Retinal pigment epithelial cell (primary cell): Measurements from ENCODE around the gene ANP32E.
"Not testable (repeated sequence)": the region's sequence is repeated elsewhere in the genome, so short reads cannot be mapped to it uniquely, and the experiment has no call there.

ENCODE experiments used
- DNase-seq: peaks from one replicate; pipeline ENCODE4 v3.0.0-alpha.2; 2010; ENCODE audit warnings: low read depth
- H3K4me3 ChIP-seq: 2 replicates; pipeline ENCODE4 v1.5.1; 2011; ENCODE audit warnings: mild to moderate bottlenecking, low read length, control low read depth, moderate library complexity
- TF ChIP-seq, protein P1 (sequence below): conservative IDR thresholded peaks from 2 replicates; pipeline ENCODE4 v1.5.1; 2011; ENCODE audit warnings: low read depth, low read length, control low read depth, inconsistent platforms

ANP32E gene

DNA sequence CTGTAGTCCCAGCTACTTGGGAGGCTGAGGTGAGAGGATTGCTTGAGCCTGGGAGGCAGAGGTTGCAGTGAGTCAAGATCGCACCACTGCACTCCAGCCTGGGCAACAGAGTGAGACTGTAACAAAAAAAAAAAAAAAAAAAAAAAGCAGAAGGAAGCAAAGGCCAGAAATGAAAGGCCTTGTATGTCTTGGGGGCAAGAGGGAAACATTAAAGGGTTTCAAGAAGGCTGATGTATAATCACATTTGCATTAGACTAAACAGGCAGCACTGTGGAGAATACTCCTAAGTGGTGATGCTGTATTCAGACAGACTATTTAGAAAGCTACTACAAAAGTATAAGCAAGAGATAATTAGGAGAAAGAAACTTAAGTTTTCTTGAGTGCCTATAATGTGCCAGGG is 10.4 kb downstream of the ANP32E start:
- TF ChIP-seq, protein P1, sequence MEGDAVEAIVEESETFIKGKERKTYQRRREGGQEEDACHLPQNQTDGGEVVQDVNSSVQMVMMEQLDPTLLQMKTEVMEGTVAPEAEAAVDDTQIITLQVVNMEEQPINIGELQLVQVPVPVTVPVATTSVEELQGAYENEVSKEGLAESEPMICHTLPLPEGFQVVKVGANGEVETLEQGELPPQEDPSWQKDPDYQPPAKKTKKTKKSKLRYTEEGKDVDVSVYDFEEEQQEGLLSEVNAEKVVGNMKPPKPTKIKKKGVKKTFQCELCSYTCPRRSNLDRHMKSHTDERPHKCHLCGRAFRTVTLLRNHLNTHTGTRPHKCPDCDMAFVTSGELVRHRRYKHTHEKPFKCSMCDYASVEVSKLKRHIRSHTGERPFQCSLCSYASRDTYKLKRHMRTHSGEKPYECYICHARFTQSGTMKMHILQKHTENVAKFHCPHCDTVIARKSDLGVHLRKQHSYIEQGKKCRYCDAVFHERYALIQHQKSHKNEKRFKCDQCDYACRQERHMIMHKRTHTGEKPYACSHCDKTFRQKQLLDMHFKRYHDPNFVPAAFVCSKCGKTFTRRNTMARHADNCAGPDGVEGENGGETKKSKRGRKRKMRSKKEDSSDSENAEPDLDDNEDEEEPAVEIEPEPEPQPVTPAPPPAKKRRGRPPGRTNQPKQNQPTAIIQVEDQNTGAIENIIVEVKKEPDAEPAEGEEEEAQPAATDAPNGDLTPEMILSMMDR: no peak

DNA sequence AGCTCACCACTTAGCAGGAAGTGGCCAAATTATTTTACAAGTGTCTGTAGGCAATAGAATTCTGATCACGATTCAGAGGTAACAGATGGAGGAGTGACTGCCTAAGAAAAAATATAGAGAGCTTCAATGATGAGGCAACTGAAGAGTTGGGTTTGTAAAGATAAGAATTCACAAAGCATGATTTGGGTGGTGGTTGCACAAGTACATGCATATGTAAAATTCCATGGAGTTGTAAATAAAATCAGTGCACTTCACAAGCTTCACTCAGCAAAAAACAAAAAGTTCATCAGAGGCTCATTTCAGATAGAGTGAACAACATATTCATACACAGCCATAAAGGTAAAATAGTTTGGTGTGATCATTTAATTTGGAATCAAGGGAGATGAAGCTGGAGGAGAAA is 10.9 kb downstream of the ANP32E start:
- TF ChIP-seq, protein P1: no peak
- no peak for DNase-seq
- no peak overlapping the region for H3K4me3 ChIP-seq

More for the DNA sequence above, 10.4 kb downstream of the ANP32E start:
- DNase-seq: no peak
- no peak overlapping the region for H3K4me3 ChIP-seq

DNA sequence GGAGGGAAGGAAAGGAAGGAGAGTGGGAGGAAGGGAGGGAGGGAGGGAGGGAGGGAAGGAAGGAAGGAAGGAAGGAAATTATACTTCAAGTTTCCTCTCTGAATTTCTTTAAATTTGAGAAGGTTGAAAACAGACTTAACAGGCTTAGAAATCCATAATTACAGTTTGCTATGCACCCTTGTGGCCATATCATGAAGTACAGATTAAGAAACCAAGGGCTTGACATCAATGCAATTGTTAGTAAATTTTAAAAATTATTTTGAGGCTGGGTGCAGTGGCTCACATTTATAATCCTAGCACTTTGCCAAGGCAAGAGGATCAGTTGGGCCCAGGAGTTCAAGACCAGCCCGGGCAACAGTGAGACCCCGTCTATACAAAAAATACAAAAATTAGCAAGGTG is 14.4 kb downstream of the ANP32E start:
- no peak for DNase-seq
- TF ChIP-seq, protein P1: peak; percentile 55
- H3K4me3 ChIP-seq: no peak overlapping the region

DNA sequence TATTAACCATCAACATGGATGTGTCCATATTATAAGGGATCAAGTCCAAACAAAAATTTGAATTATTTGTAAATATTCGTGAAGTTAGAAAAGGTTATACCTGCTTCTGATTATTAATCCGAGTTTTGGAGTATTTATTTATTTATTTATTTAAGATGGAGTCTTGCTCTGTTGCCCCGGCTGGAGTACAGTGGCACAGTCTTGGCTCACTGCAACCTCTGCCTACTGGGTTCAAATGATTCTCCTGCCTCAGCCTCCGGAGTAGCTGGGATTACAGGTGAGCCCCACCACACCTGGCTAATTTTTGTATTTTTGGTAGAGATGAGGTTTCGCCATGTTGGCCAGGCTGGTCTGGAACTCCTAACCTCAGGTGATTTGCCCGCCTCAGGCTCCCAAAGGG is 20.1 kb downstream of the ANP32E start:
- H3K4me3 ChIP-seq, DNase-seq: not testable (repeated sequence)

DNA sequence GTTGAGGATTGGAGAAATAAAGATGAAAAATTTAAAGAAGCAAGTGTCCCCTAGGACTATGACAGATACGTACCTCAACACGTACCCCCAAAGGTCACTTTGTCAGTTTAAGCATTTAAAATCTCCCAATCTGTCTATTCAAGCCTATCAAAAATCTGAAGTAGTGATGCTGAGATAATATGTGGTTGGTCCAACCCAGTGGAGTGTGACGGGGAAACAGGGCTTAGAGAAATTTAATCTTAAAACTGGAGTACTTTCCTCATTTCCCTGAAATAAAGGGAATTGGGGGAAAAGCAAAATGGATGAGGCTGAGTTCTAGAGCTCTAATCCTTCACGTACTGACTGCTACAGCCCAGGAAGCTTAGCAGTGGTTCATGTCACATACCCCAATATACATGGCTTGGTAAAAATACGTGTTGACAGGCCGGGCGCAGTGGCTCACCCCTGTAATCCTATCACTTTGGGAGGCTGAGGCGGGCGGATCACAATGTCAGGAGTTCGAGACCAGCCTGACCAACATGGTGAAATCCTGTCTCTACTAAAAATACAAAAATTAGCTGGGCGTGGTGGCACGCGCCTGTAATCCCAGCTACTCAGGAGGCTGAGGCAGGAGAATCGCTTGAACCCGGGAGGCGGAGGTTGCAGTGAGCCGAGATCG is 21.7 kb downstream of the ANP32E start:
- peak overlapping the region; percentile 68 for H3K4me3 ChIP-seq
- not testable (repeated sequence) for DNase-seq

DNA sequence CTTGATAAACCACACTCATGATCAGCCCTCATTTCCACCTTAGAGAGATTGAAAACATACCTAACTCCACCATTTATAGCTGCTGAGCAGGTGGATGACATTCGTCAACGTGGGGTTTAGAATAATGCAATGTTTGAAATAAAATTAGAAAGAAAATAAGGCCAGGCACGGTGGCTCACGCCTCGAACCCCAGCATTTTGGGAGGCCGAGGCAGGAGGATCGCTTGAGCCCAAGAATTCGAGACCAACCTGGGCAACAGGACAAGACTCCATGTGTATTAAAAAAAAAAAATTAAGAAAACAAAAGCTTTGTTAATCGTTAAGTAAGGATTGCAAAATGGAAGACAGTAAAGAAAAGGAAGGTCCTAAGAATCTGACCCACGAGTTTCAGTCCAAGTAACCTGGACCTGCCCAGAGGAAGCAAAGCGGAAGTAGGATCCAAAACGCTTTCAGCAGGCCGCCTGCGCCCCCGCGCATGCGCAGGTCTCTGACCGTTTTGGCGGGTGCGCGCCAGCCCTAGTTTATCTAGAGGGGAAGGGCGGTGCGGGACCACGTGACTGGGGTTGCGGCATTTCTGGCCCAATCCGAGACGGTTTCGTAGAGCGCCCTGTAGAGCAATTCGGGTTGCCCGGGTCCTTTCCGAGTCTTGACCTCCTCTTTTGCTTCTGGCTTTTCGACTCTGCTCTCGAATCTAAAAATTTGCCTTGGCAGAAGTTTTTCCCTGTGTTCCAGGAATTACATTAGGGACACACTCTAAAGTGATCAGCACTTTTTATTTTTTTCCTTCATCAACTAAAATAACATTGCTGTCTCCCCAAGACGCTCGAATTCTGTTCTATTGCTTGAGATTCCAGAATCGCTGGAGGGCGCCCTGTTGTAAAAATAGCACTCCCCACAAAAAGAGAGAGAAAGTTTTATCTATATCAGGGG is 22.5 kb downstream of the ANP32E start:
- TF ChIP-seq, protein P1: peak; percentile 59
- DNase-seq: peak; percentile 76
- H3K4me3 ChIP-seq: peak overlapping the region; percentile 68

DNA sequence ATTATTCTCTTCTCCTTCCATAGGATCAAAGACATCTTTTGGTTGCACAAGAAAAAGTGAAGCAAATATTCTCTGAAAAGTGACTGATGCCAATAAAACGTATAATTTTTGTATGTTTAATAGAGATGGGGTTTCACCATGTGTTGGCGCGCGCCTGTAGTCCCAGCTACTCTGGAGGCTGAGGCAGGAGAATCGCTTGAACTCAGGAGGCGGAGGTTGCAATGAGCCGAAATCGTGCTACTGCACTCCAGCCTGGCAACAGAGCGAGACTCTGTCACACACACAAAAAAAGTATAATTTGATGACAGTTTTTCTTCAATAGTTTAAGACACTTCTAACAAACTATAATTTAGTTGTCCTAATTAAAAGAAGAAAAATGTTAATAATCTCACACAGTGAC is 23.8 kb downstream of the ANP32E start:
- TF ChIP-seq, protein P1: no peak
- DNase-seq: no peak
- no peak overlapping the region for H3K4me3 ChIP-seq

DNA sequence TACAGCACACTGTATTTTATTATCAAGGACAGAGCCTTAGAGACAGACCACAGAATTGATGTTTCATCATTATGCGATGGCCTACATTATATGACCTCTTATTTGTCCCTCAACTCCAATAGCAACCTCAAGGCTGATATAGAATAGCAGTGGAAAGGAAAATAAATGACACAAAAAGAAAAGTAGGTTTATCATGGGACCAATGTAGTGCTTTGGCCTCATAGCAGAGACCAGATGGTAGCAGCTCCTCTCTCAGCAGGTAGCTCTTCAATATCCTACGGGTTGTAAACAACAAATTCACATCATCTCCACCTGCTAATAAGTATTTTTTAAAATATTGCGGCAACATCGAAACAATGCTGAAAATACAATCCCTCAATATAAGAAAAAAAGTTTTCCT is 25.2 kb downstream of the ANP32E start:
- TF ChIP-seq, protein P1: no peak
- no peak for DNase-seq
- H3K4me3 ChIP-seq: no peak overlapping the region
